Measurements from ENCODE around the gene LEP.

Gene LEP

GRCh38 chr7:128251337-128251736 lies 10.3 kb downstream of the LEP start:
- H3K27me3 ChIP-seq, result no peaks in the 10 kb centered on the region
- no peaks in the 10 kb centered on the region for H3K9me3 ChIP-seq
- H3K27ac ChIP-seq, result no peak overlapping the region
- no peak overlapping the region for H3K4me3 ChIP-seq
- no peaks in the 10 kb centered on the region for H3K4me1 ChIP-seq
- TF ChIP-seq CTCF (IDR thresholded peaks at IDR 0.05), result no peak
- H3K36me3 ChIP-seq, result no peaks in the 10 kb centered on the region
- DNase-seq, result no peak
- intact Hi-C loops (cut with DNase I; ENCODE audit: low total_unique reads), result no loop called here

DNA sequence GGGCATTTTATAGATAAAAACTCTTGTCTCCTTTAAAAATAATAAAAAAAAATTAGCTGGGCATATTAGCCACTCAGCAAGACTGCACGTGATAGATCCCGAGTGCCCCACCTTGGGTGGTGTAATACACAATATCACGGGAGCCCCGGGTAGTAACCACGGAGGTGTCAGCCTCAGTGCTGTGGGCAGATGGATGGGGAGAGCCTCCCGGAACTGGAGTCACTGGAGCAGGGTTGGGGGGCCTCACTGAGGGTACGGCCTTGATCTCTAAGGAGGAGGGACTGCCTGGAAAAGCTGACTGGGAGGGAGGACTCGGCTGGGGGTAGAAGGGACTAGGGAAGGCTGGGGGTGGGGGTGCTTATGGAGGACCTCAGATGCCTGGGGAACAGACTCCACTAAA lies 12.6 kb downstream of the LEP start:
- Histone ChIP-seq H3K9me3 (no peaks in the 10 kb centered on the region), H3K27ac (no peak overlapping the region), H3K27me3 (no peaks in the 10 kb centered on the region), H3K4me1 (no peaks in the 10 kb centered on the region), H3K4me3 (no peak overlapping the region), H3K36me3 (no peaks in the 10 kb centered on the region)
- intact Hi-C loops (cut with DNase I; ENCODE audit: low total_unique reads), result no loop called here
- no peak for TF ChIP-seq CTCF (IDR thresholded peaks at IDR 0.05)
- no peak for DNase-seq

GRCh38 chr7:128254470-128254869 lies 13.4 kb downstream of the LEP start:
- no peak for TF ChIP-seq CTCF (IDR thresholded peaks at IDR 0.05)
- H3K27me3 ChIP-seq, result no peaks in the 10 kb centered on the region
- H3K27ac ChIP-seq, result no peak overlapping the region
- no peaks in the 10 kb centered on the region for H3K36me3 ChIP-seq
- no peaks in the 10 kb centered on the region for H3K9me3 ChIP-seq
- intact Hi-C loops (cut with DNase I; ENCODE audit: low total_unique reads), result no loop called here
- H3K4me1 ChIP-seq, result no peaks in the 10 kb centered on the region
- H3K4me3 ChIP-seq, result no peak overlapping the region
- DNase-seq, result no peak

DNA sequence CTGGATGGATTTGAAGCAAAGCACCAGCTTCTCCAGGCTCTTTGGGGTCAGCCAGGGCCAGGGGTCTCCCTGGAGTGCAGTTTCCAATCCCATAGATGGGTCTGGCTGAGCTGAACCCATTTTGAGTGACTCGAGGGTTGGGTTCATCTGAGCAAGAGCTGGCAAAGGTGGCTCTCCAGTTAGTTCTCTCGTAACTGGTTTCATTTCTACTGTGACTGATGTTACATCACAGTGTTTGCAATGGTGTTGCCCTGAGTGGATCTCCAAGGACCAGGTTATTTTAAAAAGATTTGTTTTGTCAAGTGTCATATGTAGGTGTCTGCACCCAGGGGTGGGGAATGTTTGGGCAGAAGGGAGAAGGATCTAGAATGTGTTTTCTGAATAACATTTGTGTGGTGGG lies 14.2 kb downstream of the LEP start:
- Histone ChIP-seq H3K36me3 (no peaks in the 10 kb centered on the region), H3K4me1 (no peaks in the 10 kb centered on the region), H3K4me3 (no peak overlapping the region), H3K27me3 (no peaks in the 10 kb centered on the region), H3K27ac (no peak overlapping the region), H3K9me3 (no peaks in the 10 kb centered on the region)
- no peak for DNase-seq
- no peak for TF ChIP-seq CTCF (IDR thresholded peaks at IDR 0.05)
- intact Hi-C loops (cut with DNase I; ENCODE audit: low total_unique reads), result no loop called here

DNA sequence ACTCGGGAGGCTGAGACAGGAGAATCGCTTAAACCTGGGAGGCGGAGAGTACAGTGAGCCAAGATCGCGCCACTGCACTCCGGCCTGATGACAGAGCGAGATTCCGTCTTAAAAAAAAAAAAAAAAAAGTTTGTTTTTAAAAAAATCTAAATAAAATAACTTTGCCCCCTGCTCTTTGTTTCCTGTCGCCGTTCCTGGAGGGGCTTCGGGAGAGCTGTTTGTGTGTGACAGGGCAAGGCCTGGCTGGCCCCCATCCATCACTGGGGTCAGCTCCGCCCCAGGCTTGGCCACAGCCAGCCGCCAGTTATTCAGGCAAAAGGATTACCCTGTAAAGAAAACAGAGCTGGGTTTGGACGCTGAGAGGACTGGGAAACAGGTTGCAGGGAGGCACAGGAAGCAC lies 16.4 kb downstream of the LEP start:
- no peaks in the 10 kb centered on the region for H3K36me3 ChIP-seq
- H3K27ac ChIP-seq, result no peak overlapping the region
- no peak overlapping the region for H3K4me3 ChIP-seq
- peak in 1 of 2 donors; percentile 24 for DNase-seq
- no peaks in the 10 kb centered on the region for H3K27me3 ChIP-seq
- H3K9me3 ChIP-seq, result no peaks in the 10 kb centered on the region
- TF ChIP-seq CTCF (IDR thresholded peaks at IDR 0.05), result no peak
- intact Hi-C loops (cut with DNase I; ENCODE audit: low total_unique reads), result no loop called here
- no peaks in the 10 kb centered on the region for H3K4me1 ChIP-seq

Measured in tibial artery (tissue), 4 donors.